ENCODE data around the gene ZXDA. TPM values are rescaled to one million over a fixed set of nuclear protein-coding genes. Genes with fewer than 3 reads are reported as not detected.
"Not testable (repeated sequence)": the region's sequence is repeated elsewhere in the genome, so short reads cannot be mapped to it uniquely, and the experiment has no call there.

The ZXDA gene
- total RNA-seq = 32.0 TPM

- not testable (repeated sequence) for DNase-seq
These were observed at the start of gene ZXDA for GRCh38 chrX:57910287-57910912. TSS of gene ZXDA (minus strand) at chrX:57910458. CDS start at chrX:57910420, 38 bp downstream.

GRCh38 chrX:57952320-57952678 lies 42.0 kb upstream of the ZXDA start:
- DNase-seq = no peak

DNA sequence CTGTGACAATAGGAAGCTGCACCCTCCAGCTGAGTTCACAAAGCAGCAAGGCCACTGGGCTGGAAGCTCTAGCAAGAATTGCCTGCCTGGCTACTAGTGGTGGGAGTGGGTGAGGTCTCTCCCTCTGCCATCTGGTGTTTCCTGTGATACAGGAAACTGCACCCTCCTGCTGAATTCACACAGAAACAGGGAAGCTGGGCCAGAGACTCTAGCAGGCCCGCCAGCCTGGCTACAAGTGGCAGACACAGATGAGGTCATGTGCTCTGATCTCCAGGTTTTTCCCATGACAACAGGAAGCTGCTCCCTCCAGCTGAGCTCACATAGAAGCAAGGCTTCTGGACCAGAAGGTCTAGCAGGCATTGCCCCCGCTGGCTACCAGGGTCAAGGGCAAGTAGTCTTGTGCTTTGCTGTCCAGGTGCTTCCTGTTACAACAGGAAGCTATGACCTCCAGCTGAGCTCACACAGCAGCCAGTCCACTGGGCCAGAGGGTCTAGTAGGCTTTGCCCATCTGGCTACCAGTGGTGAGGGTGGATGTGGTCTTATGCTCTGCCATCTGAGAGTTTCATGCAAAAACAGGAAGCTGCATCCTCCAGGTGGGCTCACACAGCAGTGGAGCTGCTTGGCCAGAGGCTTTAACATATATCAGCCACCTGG lies 41.5 kb upstream of the ZXDA start:
- DNase-seq = no peak

DNA sequence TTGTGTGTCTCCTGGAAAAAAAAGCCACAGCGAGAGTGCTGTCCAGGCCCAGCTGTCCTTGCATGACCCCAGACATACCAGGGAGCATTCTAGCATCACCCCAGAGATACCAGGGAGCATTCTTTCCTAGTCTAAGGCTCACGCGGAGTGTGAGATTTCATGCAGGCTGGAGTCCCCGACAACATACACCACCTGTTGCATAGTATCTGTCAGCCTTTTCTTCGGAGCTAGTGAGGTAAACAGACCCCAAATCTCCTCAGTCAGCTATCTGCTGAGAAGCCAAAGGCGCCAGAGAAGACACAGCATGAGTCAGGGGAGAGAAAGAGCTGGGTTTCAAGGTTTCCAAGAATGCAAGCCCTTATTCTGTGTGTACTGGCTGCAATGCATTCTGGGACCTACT lies 23.1 kb upstream of the ZXDA start:
- no peak for DNase-seq

GRCh38 chrX:57932266-57932665 lies 22.0 kb upstream of the ZXDA start:
- DNase-seq = no peak

- DNase-seq = no peak
These were observed 19.8 kb upstream of the ZXDA start for GRCh38 chrX:57930051-57930450.

GRCh38 chrX:57929373-57929772 lies 19.1 kb upstream of the ZXDA start:
- DNase-seq = no peak

DNA sequence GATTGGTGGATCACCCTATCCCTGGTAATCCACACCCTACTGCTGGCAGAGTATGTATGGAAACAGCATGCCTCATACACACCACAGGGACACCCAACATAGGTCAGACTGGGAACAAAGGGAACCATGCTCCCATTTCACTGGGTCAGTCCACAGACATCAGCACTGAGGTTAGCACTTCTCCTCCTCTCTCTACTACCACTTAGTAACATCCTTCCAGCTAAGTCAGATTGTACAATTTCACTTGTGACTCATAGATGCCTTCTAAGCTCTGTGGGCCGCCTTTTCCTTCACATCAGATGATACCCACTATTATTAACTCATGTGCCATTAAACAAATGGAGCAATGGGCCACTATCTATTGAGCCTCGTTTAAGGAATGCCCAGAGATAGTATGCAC lies 15.5 kb upstream of the ZXDA start:
- DNase-seq = no peak

- DNase-seq = no peak
These were observed 8.6 kb upstream of the ZXDA start for GRCh38 chrX:57918750-57919436.

GRCh38 chrX:57915680-57916079 lies 5.4 kb upstream of the ZXDA start:
- no peak for DNase-seq

DNA sequence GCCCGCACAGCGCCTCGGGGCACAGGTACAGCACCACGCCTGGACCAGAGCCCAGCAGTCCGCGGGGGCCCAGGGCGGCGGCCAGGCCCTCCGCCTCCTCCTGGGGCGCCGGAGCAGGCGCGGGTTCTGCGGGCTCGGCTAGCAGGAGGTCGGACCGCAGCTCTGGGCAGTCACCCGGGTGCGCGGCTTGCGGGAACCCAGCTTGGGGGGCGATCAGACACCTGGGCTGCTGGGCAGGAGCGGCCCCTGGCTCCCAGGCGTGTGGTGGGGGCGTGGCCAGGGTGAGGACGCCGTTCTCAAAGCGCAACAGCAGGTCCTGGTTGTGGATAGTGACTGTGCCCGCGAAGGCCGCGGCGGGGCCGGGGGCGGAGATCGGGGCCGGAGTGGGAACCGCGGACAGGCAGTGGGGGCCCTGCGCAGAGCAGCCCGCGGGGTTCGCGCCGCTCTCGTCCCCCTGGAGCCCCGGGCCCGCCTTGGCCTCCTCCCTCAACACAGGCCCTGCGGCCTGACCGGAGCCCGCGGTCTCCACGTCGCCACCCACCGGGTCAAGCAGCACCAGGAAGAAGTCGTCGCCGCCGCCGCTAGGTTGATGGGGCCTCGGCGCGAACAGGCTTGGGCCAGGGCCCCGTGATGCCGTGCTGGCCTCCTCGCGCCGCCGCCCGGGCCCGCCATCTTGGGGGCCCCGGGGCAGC lies 517 bp downstream of the ZXDA start:
- not testable (repeated sequence) for DNase-seq

GRCh38 chrX:57908972-57909594 lies 1.2 kb downstream of the ZXDA start:
- DNase-seq = not testable (repeated sequence)

DNA sequence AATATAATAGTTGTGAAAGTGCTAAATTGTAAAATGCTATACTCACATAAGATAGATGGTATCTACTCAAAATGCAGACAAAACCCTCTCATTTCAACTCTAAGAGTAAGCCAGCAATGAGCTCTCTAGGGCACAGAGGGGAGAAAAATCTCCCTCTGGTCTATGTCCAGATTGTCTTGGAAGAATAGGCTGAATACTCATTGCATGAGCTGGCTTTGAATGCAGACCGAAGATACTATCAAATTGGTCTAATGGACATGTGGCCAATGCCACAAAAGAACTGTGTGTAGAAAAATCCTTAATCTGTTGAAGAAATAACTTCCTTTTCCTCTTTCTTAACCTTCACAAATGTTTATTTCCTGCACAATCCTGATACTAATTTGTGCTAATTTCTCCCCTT lies 3.5 kb downstream of the ZXDA start:
- DNase-seq = no peak

- DNase-seq = no peak
These were observed 5.1 kb downstream of the ZXDA start for GRCh38 chrX:57905141-57905540.

DNA sequence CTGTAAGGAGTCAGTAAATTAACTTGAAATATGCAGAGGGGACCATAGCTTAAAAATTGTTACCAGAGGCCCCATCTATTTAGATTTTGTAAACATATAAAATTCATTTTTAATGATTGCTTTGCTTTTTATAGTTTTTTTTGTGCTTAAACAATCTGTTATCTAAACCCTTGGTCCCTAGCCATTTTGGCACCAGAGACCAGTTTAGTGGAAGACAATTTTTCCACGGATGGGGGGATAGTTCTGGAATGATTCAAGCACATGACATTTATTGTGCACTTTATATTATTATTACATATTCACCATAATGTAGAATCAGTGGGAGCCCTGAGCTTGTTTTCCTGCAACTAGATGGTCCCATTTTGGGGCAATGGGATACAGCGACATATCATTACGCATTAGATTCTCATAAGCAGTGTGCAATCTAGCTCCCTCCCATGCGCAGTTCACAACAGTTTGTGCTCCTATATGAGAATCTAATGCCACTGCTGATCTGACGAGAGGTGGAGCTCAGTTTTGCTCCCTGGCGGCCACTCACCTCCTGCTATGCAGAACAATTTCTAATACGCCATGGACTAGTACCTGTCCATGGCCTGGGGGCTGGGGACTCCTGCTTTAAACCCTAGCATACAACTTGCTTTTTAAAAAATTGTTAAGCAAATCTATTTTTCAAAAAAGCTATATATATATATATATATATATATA lies 5.9 kb downstream of the ZXDA start:
- no peak for DNase-seq

DNA sequence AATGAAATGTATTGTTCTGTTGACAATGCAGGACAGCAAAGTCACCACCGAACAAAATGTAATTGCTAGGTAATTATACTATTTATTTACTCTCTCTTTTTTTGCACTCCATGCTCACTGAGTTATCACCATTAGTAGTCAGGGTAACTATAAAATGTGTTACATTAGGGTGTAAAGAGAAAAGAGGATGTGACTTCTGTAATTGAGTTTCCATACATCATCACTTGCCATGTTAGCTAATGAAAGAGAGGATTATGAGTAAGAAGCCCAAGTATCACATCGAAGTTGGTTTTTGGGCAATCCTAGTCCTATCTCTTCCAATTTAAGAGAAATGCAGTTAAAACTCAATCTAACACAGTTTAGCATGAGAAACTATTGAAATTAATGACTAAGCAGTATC lies 7.6 kb downstream of the ZXDA start:
- DNase-seq = no peak

- DNase-seq = no peak
These were observed 8.8 kb downstream of the ZXDA start for GRCh38 chrX:57901466-57901865.

GRCh38 chrX:57900975-57901374 lies 9.3 kb downstream of the ZXDA start:
- DNase-seq = no peak

- DNase-seq = no peak
These were observed 10.4 kb downstream of the ZXDA start for GRCh38 chrX:57899906-57900305.

- DNase-seq = no peak
These were observed 11.2 kb downstream of the ZXDA start for GRCh38 chrX:57899064-57899463.

DNA sequence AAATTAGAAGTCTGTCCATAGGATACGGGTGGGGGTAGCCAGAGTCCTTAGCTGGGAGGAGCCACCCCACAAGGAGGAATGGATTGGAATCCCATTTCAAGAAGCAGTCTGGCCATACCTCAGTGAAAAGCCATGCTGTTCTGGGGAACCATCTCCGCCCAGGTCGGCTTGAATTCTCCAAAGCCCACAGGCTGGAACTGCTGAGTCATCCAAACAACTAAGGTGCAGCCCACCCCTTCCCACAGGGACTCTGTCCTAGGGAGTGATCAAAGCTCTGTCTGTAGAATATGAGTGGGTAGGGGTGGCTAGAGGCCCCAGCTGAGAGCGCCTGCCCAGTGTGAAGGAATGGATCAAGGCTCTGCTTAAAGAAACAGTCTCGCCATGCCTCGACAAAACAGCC lies 38.8 kb downstream of the ZXDA start:
- DNase-seq = no peak

Data from occipital lobe (tissue), 2 donors.